MM.1S (cell line): ENCODE measurements around the gene AP1M2.

Experiments used
- CTCF ChIP-seq: fragments of 300-600 bp; sonication (generic); IDR thresholded peaks from 2 replicates; pipeline ENCODE4 v1.5.1; 2016; ENCODE audit warnings: antibody characterized with exemption, low read length, mixed read lengths
- EZH2 ChIP-seq: fragments of 300-600 bp; sonication (generic); optimal IDR thresholded peaks from 2 replicates; pipeline ENCODE3; 2017; ENCODE audit warnings: low read depth, mild to moderate bottlenecking, antibody characterized with exemption, low read length, mixed read lengths
- EZH2phosphoT487 ChIP-seq: fragments of 300-600 bp; sonication (generic); IDR thresholded peaks from 2 replicates; pipeline ENCODE4 v1.6.1; 2018; ENCODE audit warnings: antibody characterized with exemption, low read length

GRCh38 chr19:10550336-10550735 lies 36.8 kb downstream of the AP1M2 start:
- TF ChIP-seq CTCF: no peak
- no peak for TF ChIP-seq EZH2
- no peak for TF ChIP-seq EZH2phosphoT487
